Dendritic cell treated with granulocyte-macrophage colony-stimulating factor and Interleukin-4, amounts not matched to agents 40 ng/mL and 50 ng/mL, for 4 days (primary cell): Measurements from ENCODE around the gene ANKRD18B.
"Not testable (repeated sequence)": the region's sequence is repeated elsewhere in the genome, so short reads cannot be mapped to it uniquely, and the experiment has no call there.

Source experiments
- H3K27ac Mint-ChIP-seq: one replicate; pipeline ENCODE4 v1.8.0; 2022; ENCODE audit warnings: mild to moderate bottlenecking, mixed read lengths
- H3K27me3 Mint-ChIP-seq: one replicate; pipeline ENCODE4 v1.8.0; 2022; ENCODE audit warnings: mild to moderate bottlenecking, mixed read lengths
- H3K36me3 Mint-ChIP-seq: one replicate; pipeline ENCODE4 v1.8.0; 2022; ENCODE audit warnings: low read depth, mixed read lengths
- H3K4me1 Mint-ChIP-seq: one replicate; pipeline ENCODE4 v1.8.0; 2022; ENCODE audit warnings: low read depth, mixed read lengths
- H3K4me3 Mint-ChIP-seq: one replicate; pipeline ENCODE4 v1.8.0; 2022; ENCODE audit warnings: mild to moderate bottlenecking, moderate library complexity, mixed read lengths
- H3K9me3 Mint-ChIP-seq: one replicate; pipeline ENCODE4 v1.8.0; 2022; ENCODE audit warnings: mixed read lengths
- intact Hi-C: fragments of 100-400 bp; cut with micrococcal nuclease; formaldehyde crosslinking; loops from one replicate; pipeline ENCODE4 v1.15.0; 2022

The ANKRD18B gene

DNA sequence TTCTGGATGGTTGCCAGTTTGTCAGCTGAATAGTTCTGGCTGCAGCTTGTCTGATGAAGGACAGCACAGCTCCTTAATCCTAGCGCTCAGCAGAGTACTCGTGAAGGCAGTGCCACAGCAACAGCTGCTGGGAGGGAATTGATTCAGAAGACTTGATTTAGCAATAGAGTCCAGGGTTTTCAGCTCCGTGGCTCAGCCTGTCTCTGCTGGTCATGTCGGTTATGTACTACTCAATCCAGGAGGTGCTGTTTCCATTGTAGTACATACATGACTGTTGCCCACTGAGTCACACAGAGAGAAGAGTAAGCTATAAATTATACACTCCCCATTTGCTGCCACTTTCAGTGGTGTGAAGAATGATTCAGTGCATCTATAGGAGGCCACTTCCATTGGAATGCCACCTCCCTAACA is 28.3 kb downstream of the ANKRD18B start:
- H3K9me3 Mint-ChIP-seq, H3K4me3 Mint-ChIP-seq, H3K36me3 Mint-ChIP-seq, H3K27ac Mint-ChIP-seq, intact Hi-C loops, H3K4me1 Mint-ChIP-seq: not testable (repeated sequence)
- peaks cover 17% of the 10 kb centered on the region for H3K27me3 Mint-ChIP-seq

- H3K4me3 Mint-ChIP-seq, H3K4me1 Mint-ChIP-seq, H3K27me3 Mint-ChIP-seq, intact Hi-C loops, H3K36me3 Mint-ChIP-seq, H3K27ac Mint-ChIP-seq, H3K9me3 Mint-ChIP-seq: not testable (repeated sequence)
Measured at GRCh38 chr9:33560217-33560616, 36.2 kb downstream of the ANKRD18B start.

DNA sequence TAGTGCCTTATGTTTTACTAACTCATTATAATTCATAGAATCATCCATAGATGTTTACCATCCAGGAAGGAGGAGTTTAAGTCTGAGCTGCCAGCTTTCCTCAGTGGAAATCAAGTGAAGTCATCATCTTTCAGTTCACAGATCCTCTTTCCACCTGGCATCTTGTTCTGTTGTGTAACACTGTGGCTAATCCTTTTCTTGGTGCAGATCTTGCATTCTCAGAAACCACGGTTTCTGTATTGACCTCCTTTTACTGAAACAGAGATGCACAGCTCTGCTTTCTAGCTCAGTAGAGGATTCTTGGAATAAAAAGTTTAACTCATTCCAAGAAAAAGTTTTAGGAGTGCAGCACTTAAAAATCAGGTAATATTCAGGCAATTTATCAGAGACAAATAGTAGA is 38.1 kb downstream of the ANKRD18B start:
- intact Hi-C loops, H3K36me3 Mint-ChIP-seq, H3K4me1 Mint-ChIP-seq, H3K9me3 Mint-ChIP-seq, H3K4me3 Mint-ChIP-seq, H3K27ac Mint-ChIP-seq, H3K27me3 Mint-ChIP-seq: not testable (repeated sequence)

DNA sequence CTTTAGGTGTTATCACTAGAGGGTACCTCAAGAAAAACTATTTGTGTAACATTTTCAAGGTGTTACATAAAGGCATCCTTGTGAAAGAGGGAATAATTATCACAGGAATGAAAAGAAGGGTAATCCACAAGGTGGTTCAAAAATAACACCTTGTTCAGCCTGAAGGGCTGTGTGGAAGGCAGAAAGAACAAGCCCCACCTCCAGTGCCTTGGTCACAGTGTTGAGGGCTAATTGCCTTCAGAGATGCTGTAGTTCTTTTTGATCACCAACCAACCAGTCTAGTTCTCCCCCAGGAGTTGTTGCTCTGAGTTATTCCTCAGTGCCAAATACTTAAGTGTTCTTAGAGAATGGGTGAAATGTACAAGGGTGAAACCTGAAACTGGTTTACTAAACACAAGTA is 43.7 kb downstream of the ANKRD18B start:
- H3K27me3 Mint-ChIP-seq, H3K9me3 Mint-ChIP-seq, intact Hi-C loops, H3K27ac Mint-ChIP-seq, H3K4me1 Mint-ChIP-seq, H3K4me3 Mint-ChIP-seq, H3K36me3 Mint-ChIP-seq: not testable (repeated sequence)

GRCh38 chr9:33577786-33578185 is 53.7 kb downstream of the ANKRD18B start:
- H3K4me1 Mint-ChIP-seq, H3K27ac Mint-ChIP-seq, H3K27me3 Mint-ChIP-seq, H3K4me3 Mint-ChIP-seq, H3K36me3 Mint-ChIP-seq, intact Hi-C loops, H3K9me3 Mint-ChIP-seq: not testable (repeated sequence)

DNA sequence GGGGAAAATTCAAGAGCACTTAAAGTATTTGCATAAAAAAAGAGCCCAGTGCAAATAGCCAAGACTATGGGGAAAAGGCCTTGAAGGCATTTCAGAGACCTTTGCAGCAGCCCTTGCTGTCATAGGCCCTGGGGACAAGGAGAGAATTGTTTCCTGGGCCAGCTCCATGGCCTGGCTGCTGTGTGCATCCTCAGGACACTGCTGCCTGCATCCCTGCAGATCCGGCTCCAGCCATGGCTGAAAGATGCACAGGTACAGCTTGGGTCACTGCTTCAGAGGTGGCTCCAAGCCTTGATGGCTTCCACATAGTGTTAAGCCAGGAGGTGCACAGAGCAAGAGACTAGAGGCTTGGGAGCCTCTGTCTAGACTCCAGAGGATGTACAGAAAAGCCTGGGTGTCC is 55.9 kb downstream of the ANKRD18B start:
- intact Hi-C loops, H3K27ac Mint-ChIP-seq, H3K27me3 Mint-ChIP-seq, H3K4me1 Mint-ChIP-seq, H3K9me3 Mint-ChIP-seq, H3K4me3 Mint-ChIP-seq, H3K36me3 Mint-ChIP-seq: not testable (repeated sequence)

GRCh38 chr9:33582686-33583085 is 58.6 kb downstream of the ANKRD18B start:
- H3K27ac Mint-ChIP-seq, H3K4me3 Mint-ChIP-seq, H3K36me3 Mint-ChIP-seq, H3K9me3 Mint-ChIP-seq, H3K27me3 Mint-ChIP-seq, H3K4me1 Mint-ChIP-seq, intact Hi-C loops: not testable (repeated sequence)

GRCh38 chr9:33586128-33586527 is 62.1 kb downstream of the ANKRD18B start:
- H3K9me3 Mint-ChIP-seq, H3K4me1 Mint-ChIP-seq, H3K27me3 Mint-ChIP-seq, intact Hi-C loops, H3K36me3 Mint-ChIP-seq, H3K4me3 Mint-ChIP-seq, H3K27ac Mint-ChIP-seq: not testable (repeated sequence)

- H3K4me3 Mint-ChIP-seq, H3K9me3 Mint-ChIP-seq, H3K27ac Mint-ChIP-seq, H3K4me1 Mint-ChIP-seq, H3K27me3 Mint-ChIP-seq, intact Hi-C loops, H3K36me3 Mint-ChIP-seq: not testable (repeated sequence)
Measured at GRCh38 chr9:33587799-33588198, 63.7 kb downstream of the ANKRD18B start.

- not testable (repeated sequence) for H3K9me3 Mint-ChIP-seq
Measured at GRCh38 chr9:33588876-33589275, 64.8 kb downstream of the ANKRD18B start.

DNA sequence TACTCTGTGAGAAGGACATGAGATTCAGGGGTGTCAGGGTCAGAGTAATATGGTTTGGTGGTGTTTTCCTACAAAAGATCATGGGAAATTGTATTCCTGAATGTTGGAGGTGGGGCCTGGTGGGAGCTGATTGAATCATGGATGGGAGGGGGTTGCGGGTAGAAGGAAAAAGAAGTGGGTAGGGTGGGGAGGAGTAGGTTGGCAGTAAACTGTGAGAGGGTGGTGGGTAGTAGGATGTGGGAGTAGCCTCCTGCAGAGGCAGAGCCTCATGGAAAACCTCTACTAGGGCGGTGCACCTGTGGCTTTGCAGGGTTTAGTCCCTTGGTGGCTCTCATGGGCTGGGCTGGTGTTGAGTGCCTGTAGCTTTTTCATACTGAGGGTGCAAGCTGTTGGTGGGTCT is 66.8 kb downstream of the ANKRD18B start:
- H3K9me3 Mint-ChIP-seq, H3K4me3 Mint-ChIP-seq, H3K4me1 Mint-ChIP-seq, H3K27me3 Mint-ChIP-seq, H3K36me3 Mint-ChIP-seq, intact Hi-C loops, H3K27ac Mint-ChIP-seq: not testable (repeated sequence)

More at GRCh38 chr9:33588876-33589275, 64.8 kb downstream of the ANKRD18B start:
- H3K27ac Mint-ChIP-seq, H3K4me3 Mint-ChIP-seq, intact Hi-C loops, H3K27me3 Mint-ChIP-seq, H3K36me3 Mint-ChIP-seq, H3K4me1 Mint-ChIP-seq: not testable (repeated sequence)

GRCh38 chr9:33596974-33597373 is 72.9 kb downstream of the ANKRD18B start:
- H3K9me3 Mint-ChIP-seq, H3K36me3 Mint-ChIP-seq, H3K4me3 Mint-ChIP-seq, intact Hi-C loops, H3K27ac Mint-ChIP-seq, H3K4me1 Mint-ChIP-seq, H3K27me3 Mint-ChIP-seq: not testable (repeated sequence)

DNA sequence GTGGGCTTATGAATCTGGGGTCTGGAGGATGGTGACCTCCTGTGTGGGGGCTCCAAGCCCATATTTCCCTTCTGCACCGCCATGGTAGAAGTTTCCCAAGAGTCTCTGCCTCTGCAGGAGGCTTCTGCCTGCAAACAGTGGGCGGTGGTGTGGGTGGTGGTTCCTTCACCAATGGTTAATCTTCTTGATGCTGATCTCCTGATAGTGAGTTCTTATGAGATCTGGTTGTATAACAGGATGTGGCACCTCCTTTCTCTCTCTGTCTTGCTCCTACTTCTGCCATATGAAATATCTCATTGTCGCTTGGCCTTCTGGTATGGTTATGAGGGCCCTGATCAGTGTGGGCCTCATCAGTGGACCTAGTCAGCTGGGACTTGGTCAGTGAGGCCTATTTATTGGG is 73.3 kb downstream of the ANKRD18B start:
- intact Hi-C loops, H3K4me3 Mint-ChIP-seq, H3K27ac Mint-ChIP-seq, H3K36me3 Mint-ChIP-seq, H3K4me1 Mint-ChIP-seq, H3K9me3 Mint-ChIP-seq, H3K27me3 Mint-ChIP-seq: not testable (repeated sequence)

GRCh38 chr9:33598796-33599379 is 74.8 kb downstream of the ANKRD18B start:
- intact Hi-C loops, H3K27me3 Mint-ChIP-seq, H3K36me3 Mint-ChIP-seq, H3K9me3 Mint-ChIP-seq, H3K4me3 Mint-ChIP-seq, H3K4me1 Mint-ChIP-seq, H3K27ac Mint-ChIP-seq: not testable (repeated sequence)

- intact Hi-C loops, H3K4me3 Mint-ChIP-seq, H3K4me1 Mint-ChIP-seq, H3K9me3 Mint-ChIP-seq, H3K27me3 Mint-ChIP-seq, H3K27ac Mint-ChIP-seq, H3K36me3 Mint-ChIP-seq: not testable (repeated sequence)
Measured at GRCh38 chr9:33600911-33601310, 76.9 kb downstream of the ANKRD18B start.

DNA sequence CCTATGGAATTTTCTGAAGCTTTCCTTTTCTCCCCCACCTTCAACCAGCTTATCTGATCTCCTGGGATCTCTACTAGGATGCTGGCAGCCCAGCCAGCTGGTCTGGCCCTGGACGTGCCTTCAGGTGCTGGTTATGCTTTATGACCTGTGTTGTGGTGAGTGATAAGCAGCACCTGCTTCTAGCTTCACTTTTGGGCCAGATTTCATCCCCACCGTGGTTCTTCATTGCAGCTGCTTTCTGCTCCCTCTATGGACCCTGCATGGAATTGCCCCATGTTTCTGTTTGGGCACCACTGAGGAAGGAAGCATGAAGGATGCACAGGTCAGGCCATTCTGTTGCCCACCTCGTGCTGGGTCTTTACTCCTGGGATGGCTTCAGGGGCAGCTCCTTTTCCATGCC is 80.2 kb downstream of the ANKRD18B start:
- intact Hi-C loops, H3K4me3 Mint-ChIP-seq, H3K9me3 Mint-ChIP-seq, H3K4me1 Mint-ChIP-seq, H3K27me3 Mint-ChIP-seq, H3K36me3 Mint-ChIP-seq, H3K27ac Mint-ChIP-seq: not testable (repeated sequence)
